CD14-positive monocyte (primary cell): Measurements from ENCODE around the gene EEF1A1. TPM values are rescaled to one million over a fixed set of nuclear protein-coding genes. Genes with fewer than 3 reads are reported as not detected.

ENCODE experiments used
- DNase-seq, 3 donors: peaks; one replicate each; pipeline ENCODE4 v3.0.0-alpha.2; 2011 to 2022
- H2AFZ ChIP-seq: 2 replicates; pipeline ENCODE4 v1.6.0; 2012; ENCODE audit warnings: mild to moderate bottlenecking, low read depth, low read length, inconsistent platforms; ENCODE audit not compliant: insufficient read depth, poor library complexity, severe bottlenecking
- H3K27ac ChIP-seq, 2 donors: 1 replicate in 1 of 2; 2 replicates in 1 of 2; pipeline ENCODE4 v1.5.1; 2012 to 2013; ENCODE audit warnings: low read length in 2 of 2, control low read depth in 1 of 2, inconsistent platforms in 1 of 2, low read depth in 1 of 2, mild to moderate bottlenecking in 1 of 2
- H3K27me3 ChIP-seq, 2 donors: one replicate each; pipeline versions ENCODE4 v1.6.0 to v1.6.1; 2011 to 2013; ENCODE audit warnings: low read length in 2 of 2; ENCODE audit not compliant: control insufficient read depth in 2 of 2, insufficient read depth in 2 of 2
- H3K36me3 ChIP-seq, 2 donors: replicated peaks in 1 of 2; 1 replicate in 1 of 2; 2 replicates in 1 of 2; pipeline versions ENCODE4 v1.5.1 to v1.6.1; 2012 to 2013; ENCODE audit warnings: low read length in 2 of 2, control low read depth in 1 of 2, inconsistent platforms in 1 of 2, mild to moderate bottlenecking in 1 of 2; ENCODE audit not compliant: insufficient read depth in 2 of 2, control insufficient read depth in 1 of 2
- H3K4me1 ChIP-seq, 2 donors: 1 replicate in 1 of 2; 2 replicates in 1 of 2; pipeline versions ENCODE4 v1.5.1 to v1.6.1; 2012 to 2013; ENCODE audit warnings: low read length in 2 of 2, control low read depth in 1 of 2, inconsistent platforms in 1 of 2, mild to moderate bottlenecking in 1 of 2, moderate library complexity in 1 of 2; ENCODE audit not compliant: insufficient read depth in 2 of 2, control insufficient read depth in 1 of 2
- H3K4me2 ChIP-seq: replicated peaks from 2 replicates; pipeline ENCODE3; 2012; ENCODE audit warnings: low read length, moderate library complexity, mild to moderate bottlenecking; ENCODE audit not compliant: poor library complexity, severe bottlenecking; ENCODE audit errors: extremely low read depth
- H3K4me3 ChIP-seq, 3 experiments: fragments of 200-600 bp in 1 of 3; sonication (generic) in 1 of 3; replicated peaks in 1 of 3; 1 replicate in 2 of 3; 2 replicates in 1 of 3; pipeline ENCODE4 v1.5.1; 2011 to 2013; ENCODE audit warnings: low read length in 3 of 3, mild to moderate bottlenecking in 3 of 3, control low read depth in 2 of 3, low read depth in 2 of 3, inconsistent platforms in 1 of 3, moderate library complexity in 1 of 3
- H3K79me2 ChIP-seq: 2 replicates; pipeline ENCODE4 v1.6.0; 2012; ENCODE audit warnings: mild to moderate bottlenecking, control low read depth, inconsistent platforms, low read length, moderate library complexity; ENCODE audit not compliant: insufficient read depth
- H3K9ac ChIP-seq: 2 replicates; pipeline ENCODE4 v1.6.0; 2017; ENCODE audit warnings: low read length, mild to moderate bottlenecking; ENCODE audit not compliant: insufficient read depth, poor library complexity, severe bottlenecking
- H3K9me3 ChIP-seq, 2 donors: replicated peaks in 1 of 2; 1 replicate in 1 of 2; 2 replicates in 1 of 2; pipeline versions ENCODE4 v1.5.1 to v1.6.1; 2012 to 2013; ENCODE audit warnings: low read length in 2 of 2, control low read depth in 1 of 2; ENCODE audit not compliant: control insufficient read depth in 1 of 2, insufficient read depth in 1 of 2
- H4K20me1 ChIP-seq: 2 replicates; pipeline ENCODE4 v1.6.0; 2012; ENCODE audit warnings: mild to moderate bottlenecking, low read length, control low read depth, moderate library complexity; ENCODE audit not compliant: insufficient read depth
- H3K27ac Mint-ChIP-seq, 7 donors: one replicate each; pipeline ENCODE4 v1.8.0; 2020; ENCODE audit warnings: mild to moderate bottlenecking in 7 of 7, mixed read lengths in 7 of 7, moderate library complexity in 6 of 7, inconsistent platforms in 2 of 7
- H3K27me3 Mint-ChIP-seq, 3 donors: one replicate each; pipeline ENCODE4 v1.8.0; 2021 to 2022; ENCODE audit warnings: low read depth in 3 of 3, mild to moderate bottlenecking in 3 of 3, mixed read lengths in 3 of 3, moderate library complexity in 3 of 3, inconsistent platforms in 1 of 3
- H3K36me3 Mint-ChIP-seq, 2 donors: one replicate each; pipeline ENCODE4 v1.8.0; 2020; ENCODE audit warnings: mixed read lengths in 2 of 2, inconsistent platforms in 1 of 2, mild to moderate bottlenecking in 1 of 2
- H3K4me1 Mint-ChIP-seq: one replicate; pipeline ENCODE4 v1.8.0; 2020; ENCODE audit warnings: mild to moderate bottlenecking, mixed read lengths
- H3K4me3 Mint-ChIP-seq, 2 donors: one replicate each; pipeline ENCODE4 v1.8.0; 2020; ENCODE audit warnings: mild to moderate bottlenecking in 2 of 2, mixed read lengths in 2 of 2, moderate library complexity in 1 of 2
- H3K9me3 Mint-ChIP-seq, 7 donors: one replicate each; pipeline ENCODE4 v1.8.0; 2020 to 2022; ENCODE audit warnings: mixed read lengths in 7 of 7, mild to moderate bottlenecking in 6 of 7, moderate library complexity in 6 of 7, inconsistent platforms in 2 of 7
- CTCF ChIP-seq: fragments of 200-600 bp; IDR thresholded peaks from one replicate; pipeline ENCODE4 v1.8.0; 2022; ENCODE audit warnings: antibody characterized with exemption, mild to moderate bottlenecking
- WGBS: methylation state at CpG from one replicate; pipeline ENCODE4 v1.1.5; 2013; ENCODE audit warnings: missing lambda C conversion rate; ENCODE audit not compliant: insufficient coverage; 5-methylcytosine and 5-hydroxymethylcytosine counted together
- intact Hi-C, 2 donors: fragments of 100-400 bp; cut with micrococcal nuclease; formaldehyde crosslinking; loops; one replicate each; pipeline versions ENCODE4 v1.15.0 to v1.15.1; 2023
- polyA plus RNA-seq, 3 donors: library from polyadenylated mRNA; depleted of rRNA in 1 of 3; unstranded in 2 of 3; stranded (reverse) in 1 of 3; fragments of 300-500 nt in 2 of 3; fragments of >200 nt in 1 of 3; fragmentation: Illumina TruSeq in 2 of 3; gene quantifications; 1 replicate in 2 of 3; 2 replicates in 1 of 3; pipeline ENCODE4 v1.2.3, GENCODE V29; 2012 to 2021

The EEF1A1 gene
- polyA plus RNA-seq, 3 donors: 5,292 to 7,368 (median 5,586) TPM

- no peak overlapping the region for H3K4me2 ChIP-seq
- Mint-ChIP-seq H3K27ac (no peak overlapping the region), H3K27me3 (peaks cover 0 to 1% (median 1%) of the 10 kb centered on the region in 3 donors), H3K36me3 (no peaks in the 10 kb centered on the region), H3K4me1 (peaks cover 21% of the 10 kb centered on the region), H3K9me3 (no peaks in the 10 kb centered on the region), H3K4me3 (no peak overlapping the region)
- WGBS: no CpG with 5 or more reads among the region's 2 CpGs
- H3K27me3 ChIP-seq: no peaks in the 10 kb centered on the region
- no peak for DNase-seq
- H3K27ac ChIP-seq: no peak overlapping the region
- H3K9me3 ChIP-seq: no peaks in the 10 kb centered on the region
- H3K36me3 ChIP-seq: no peaks in the 10 kb centered on the region
- no peak overlapping the region for H3K9ac ChIP-seq
- H4K20me1 ChIP-seq: no peaks in the 10 kb centered on the region
- no peak overlapping the region for H2AFZ ChIP-seq
- H3K4me3 ChIP-seq: no peak overlapping the region
- H3K79me2 ChIP-seq: no peaks in the 10 kb centered on the region
- no peak for TF ChIP-seq CTCF
- intact Hi-C loops: no loop called here
- peaks cover 22 to 26% of the 10 kb centered on the region in 2 donors for H3K4me1 ChIP-seq
Measured at GRCh38 chr6:73562558-73562957, 41.7 kb upstream of the EEF1A1 start.

GRCh38 chr6:73560853-73561407 is 40.1 kb upstream of the EEF1A1 start:
- Histone ChIP-seq H3K36me3 (no peaks in the 10 kb centered on the region), H3K4me3 (no peak overlapping the region), H3K27me3 (no peaks in the 10 kb centered on the region), H3K4me2 (no peak overlapping the region), H3K79me2 (no peaks in the 10 kb centered on the region), H4K20me1 (no peaks in the 10 kb centered on the region), H3K4me1 (peaks cover 8 to 13% of the 10 kb centered on the region in 2 donors), H2AFZ (no peak overlapping the region), H3K9ac (no peak overlapping the region), H3K9me3 (no peaks in the 10 kb centered on the region), H3K27ac (no peak overlapping the region)
- TF ChIP-seq CTCF: no peak
- Mint-ChIP-seq H3K4me1 (peaks cover 9% of the 10 kb centered on the region), H3K9me3 (no peaks in the 10 kb centered on the region), H3K27ac (peak overlapping the region in 6 of 7 donors; percentile 10 to 81 (median 21)), H3K4me3 (no peak overlapping the region), H3K36me3 (no peaks in the 10 kb centered on the region), H3K27me3 (peaks cover 0 to 3% (median 1%) of the 10 kb centered on the region in 3 donors)
- intact Hi-C loops: no loop called here
- no CpG with 5 or more reads among the region's 9 CpGs for WGBS
- peak in 2 of 3 donors; percentile 30 to 52 for DNase-seq
